HG03097 (cell line): Measurements from ENCODE around the gene LASP1.

ENCODE experiments used
- ATAC-seq: cut with Tn5 transposase; IDR thresholded peaks from one replicate; pipeline ENCODE4 v1.9.1; 2021; ENCODE audit not compliant: unreplicated experiment, low FRiP score

LASP1 gene

GRCh38 chr17:38868817-38869525, 887 bp upstream of the LASP1 start:
- peak; percentile 31 for ATAC-seq

DNA sequence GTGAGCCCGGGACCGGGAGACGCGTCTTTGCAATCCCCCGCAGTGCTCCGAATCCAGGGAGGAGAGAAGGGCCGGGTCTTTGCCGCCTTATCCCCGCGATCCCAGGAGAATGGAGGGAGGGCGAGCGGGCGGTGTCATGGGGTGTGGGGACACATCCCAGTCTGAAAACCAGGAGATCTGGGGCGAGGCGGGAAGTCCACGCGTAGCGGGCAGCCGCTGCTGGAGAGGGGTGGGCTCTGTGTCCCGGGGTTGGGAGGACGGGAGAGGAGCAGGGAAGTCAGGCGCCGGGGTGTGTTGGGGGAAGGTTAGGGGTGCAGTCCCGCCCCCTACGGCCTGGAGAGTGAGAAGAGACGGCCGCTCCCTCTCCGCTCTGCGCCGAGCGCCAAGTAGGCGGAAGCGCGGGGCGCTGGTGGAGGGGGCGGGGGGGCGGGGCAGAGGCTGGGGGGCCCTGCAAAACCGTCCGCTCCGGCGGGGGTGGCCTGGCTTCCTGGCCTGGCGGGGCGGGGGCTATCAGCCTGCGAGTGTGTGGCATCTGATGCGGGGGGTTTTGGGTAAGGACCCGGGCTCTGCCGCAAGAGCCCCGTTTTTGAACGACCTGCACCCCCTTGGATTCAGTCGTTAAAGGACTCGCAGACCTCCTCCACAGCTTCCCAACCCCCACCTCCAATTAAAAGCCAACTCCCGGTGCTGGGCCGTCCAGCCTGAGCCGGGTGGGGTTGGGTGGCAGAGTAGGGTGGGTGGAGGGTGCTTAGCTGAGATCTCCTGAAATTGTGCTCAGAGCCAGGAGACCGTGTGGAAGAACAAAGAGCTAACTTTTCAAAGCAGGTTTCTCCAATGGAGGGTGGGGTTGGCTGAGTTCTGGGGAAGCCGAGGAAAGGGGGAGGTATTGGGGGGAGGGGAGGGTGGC, 654 bp downstream of the LASP1 start:
- ATAC-seq, result no peak

GRCh38 chr17:38871247-38872015, 1.6 kb downstream of the LASP1 start:
- no peak for ATAC-seq

- no peak for ATAC-seq
These were observed 2.2 kb downstream of the LASP1 start for GRCh38 chr17:38872027-38872511.

DNA sequence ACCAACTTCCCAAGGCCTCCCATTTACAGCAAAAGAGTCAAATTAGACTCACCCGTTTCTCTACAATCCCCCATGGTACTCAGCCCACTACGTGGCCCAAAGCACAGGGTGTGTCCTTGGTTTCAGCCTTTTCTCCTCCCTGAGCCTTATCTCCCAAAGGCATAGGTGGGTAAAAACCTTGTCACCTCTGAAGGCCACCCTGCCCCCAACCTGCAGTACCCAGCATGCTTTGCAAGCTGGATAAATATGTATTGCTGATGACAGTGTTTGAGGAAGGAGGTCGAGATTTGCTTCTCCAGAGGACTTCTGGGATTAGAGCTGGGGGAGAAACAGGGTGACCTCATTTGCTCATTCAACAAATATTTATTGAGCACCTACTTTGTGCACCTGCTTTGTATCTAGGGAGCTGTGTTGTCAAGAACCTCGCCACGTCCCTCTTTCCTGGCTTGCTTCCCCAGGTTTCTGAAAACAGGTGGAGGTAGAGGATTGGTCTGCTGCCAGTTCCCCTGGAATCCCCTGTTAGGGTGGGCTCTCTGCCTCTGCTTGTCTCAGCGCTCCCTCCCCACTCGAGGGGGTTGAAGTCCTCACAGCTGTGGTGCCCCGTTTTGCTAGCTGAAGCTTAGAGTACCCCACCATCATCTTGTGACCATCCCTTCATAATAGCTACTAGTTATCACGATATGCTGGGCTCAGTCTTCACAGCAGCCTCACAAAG, 3.0 kb downstream of the LASP1 start:
- ATAC-seq, result no peak

- ATAC-seq, result no peak
These were observed 4.0 kb downstream of the LASP1 start for GRCh38 chr17:38873640-38874380.

GRCh38 chr17:38874505-38875400, 4.9 kb downstream of the LASP1 start:
- no peak for ATAC-seq

- no peak for ATAC-seq
These were observed 5.7 kb downstream of the LASP1 start for GRCh38 chr17:38875477-38876075.

GRCh38 chr17:38877130-38877851, 7.4 kb downstream of the LASP1 start:
- ATAC-seq, result no peak

DNA sequence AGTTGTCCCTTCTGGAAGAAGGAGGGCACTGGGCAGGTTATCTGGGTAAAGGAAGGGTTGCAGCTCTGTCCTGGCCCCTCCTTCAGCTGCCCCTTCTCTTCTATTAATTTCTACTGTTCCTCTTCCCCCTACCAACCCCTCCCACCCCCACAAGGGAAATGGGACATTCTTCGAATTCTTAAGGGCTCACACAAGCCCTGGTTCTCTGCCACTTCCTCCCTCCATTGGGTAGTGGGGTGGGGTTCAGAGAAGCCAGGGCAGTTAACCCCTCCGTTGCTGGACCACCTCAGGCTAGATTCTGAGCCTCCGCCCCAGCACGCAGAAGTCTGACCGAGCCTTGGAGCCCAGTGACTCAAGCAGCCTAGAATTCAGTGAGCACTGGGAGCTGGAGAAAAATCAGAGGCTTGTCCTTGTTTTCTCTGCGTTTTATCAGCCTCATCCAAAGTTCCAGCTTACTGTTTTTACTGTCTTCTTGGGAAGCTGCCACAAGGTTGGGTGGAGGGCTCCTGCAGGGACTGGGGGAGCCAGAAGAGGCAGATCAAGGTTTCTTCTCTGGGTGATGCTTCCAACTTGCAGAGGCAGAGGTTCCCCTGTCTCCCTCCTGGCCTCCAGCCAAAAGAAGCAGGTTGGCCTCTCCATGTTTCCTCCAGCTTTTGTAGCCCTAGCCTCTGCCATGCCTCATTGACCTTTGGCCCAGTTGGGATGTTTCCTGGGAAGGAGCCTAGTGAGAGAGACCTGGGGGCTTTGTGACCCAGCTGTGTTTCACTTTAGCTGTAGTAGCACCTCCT, 10.2 kb downstream of the LASP1 start:
- no peak for ATAC-seq

DNA sequence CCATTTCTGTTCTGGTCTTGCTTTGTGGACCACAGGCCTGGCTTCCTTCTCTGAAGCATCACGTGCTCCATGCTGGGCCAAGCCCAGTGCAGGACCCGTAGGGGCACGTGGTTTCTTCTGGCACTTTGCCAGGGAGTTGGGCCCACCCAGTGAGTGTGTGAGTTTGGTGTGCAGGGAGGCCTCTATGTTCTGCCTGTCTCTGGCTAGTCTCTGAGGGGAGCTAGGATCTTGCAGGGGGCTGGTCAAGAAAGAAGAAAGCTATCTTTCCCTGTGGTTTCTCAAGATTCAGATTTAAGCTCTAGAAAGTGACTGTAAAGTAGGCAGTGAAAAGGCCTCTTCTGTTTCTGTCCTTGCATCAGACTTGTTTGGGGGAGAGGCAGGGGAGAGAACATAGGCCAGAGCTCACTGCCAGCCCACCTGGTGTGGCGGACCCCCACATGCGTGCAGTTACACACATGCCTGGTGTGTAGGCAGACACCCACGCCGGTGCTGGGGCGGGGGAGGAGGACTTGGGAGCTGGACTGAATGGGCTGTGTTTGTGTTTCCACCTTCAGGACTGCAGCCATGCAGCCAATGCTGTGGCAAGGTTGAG, 11.8 kb downstream of the LASP1 start:
- no peak for ATAC-seq

DNA sequence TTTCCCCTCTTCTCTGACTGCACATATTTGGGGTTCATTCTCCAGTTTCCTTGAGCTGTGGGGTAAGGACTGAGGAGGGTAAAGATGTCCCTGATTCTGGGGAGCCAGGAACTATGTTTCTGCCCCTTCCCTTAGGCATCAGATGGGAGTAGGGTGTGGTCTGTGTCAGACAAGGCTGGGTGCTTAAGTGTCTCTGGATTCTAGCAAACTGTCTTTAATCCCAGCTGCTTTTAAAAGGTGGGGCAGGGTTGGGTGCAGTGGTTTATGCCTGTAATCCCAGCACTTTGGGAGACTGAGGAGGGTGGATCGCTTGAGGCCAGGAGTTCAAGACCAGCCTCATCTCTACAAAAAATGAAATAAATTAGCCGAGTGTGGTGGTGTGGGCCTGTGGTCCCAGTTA, 13.0 kb downstream of the LASP1 start:
- ATAC-seq, result no peak

DNA sequence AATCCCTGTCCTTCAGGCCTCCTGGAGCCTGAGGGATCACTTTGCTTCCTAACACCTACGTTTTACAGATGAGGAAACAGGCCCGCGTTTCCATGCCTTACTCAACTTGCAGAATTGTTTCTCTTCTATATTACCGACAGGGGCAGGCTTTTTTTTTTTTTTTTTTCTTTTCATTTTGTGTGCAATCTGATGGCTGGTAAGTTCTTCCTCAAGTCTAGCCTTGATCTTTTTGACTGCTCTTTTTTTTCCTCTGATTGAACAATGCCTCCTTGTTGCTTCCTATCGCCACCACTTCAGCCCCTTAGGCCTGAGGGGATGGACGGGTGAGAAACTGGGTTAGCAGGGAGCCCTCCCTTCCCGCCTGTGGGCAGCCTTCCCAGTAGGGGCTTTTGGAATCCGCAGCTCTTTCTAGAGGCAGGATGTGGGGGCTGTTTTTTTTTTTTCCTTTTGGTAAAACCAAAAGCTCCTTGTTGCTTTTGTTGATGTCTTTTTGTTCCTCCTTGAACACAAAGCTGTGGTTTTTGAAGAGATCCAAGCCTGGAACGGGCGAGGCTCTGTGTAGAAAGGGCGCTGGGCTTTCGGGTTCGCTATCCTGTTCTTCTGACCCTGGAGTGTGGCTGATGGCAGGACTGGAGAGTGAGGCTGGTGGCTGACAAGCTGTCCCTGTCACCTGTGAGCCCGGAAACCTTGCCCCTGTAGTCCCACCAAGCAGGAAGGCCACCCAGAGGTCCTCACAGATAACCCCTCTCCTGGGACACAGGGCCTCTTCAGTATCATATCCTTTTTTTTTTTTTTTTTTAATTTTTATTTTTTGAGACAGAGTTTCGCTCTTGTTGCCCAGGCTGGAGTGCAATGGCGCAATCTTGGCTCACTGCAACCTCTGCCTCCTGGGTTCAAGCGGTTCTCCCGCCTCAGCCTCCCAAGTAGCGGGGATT, 14.0 kb downstream of the LASP1 start:
- no peak for ATAC-seq

- no peak for ATAC-seq
These were observed 15.3 kb downstream of the LASP1 start for GRCh38 chr17:38885044-38885727.
